Aorta (tissue), 5 donors: ENCODE data around the gene ALG2. TPM values are rescaled to one million over a fixed set of nuclear protein-coding genes. Genes with fewer than 3 reads are reported as not detected.

ENCODE experiments used
- ATAC-seq: fragments of 200-7000 bp; cut with Tn5 transposase; one replicate; pipeline ENCODE4 v1.9.1; 2022; ENCODE audit warnings: moderate library complexity; ENCODE audit not compliant: low FRiP score
- DNase-seq, 2 donors: peaks; one replicate each; pipeline ENCODE4 v3.0.0-alpha.2; 2020
- H3K27ac ChIP-seq, 2 donors: one replicate each; pipeline ENCODE4 v1.5.1; 2013; ENCODE audit warnings: low read length in 2 of 2, mild to moderate bottlenecking in 2 of 2, moderate library complexity in 2 of 2, control low read depth in 1 of 2, inconsistent platforms in 1 of 2, low read depth in 1 of 2
- H3K27me3 ChIP-seq, 2 donors: one replicate each; pipeline ENCODE4 v1.6.1; 2013; ENCODE audit warnings: control low read depth in 1 of 2, low read length in 1 of 2, mild to moderate bottlenecking in 1 of 2, moderate library complexity in 1 of 2; ENCODE audit not compliant: insufficient read depth in 2 of 2, control insufficient read depth in 1 of 2
- H3K36me3 ChIP-seq, 2 donors: one replicate each; pipeline ENCODE4 v1.6.1; 2013; ENCODE audit warnings: control low read depth in 1 of 2, low read length in 1 of 2, mild to moderate bottlenecking in 1 of 2; ENCODE audit not compliant: insufficient read depth in 2 of 2, control insufficient read depth in 1 of 2
- H3K4me1 ChIP-seq, 2 donors: one replicate each; pipeline ENCODE4 v1.6.1; 2013; ENCODE audit warnings: low read length in 2 of 2, control low read depth in 1 of 2, mild to moderate bottlenecking in 1 of 2, moderate library complexity in 1 of 2; ENCODE audit not compliant: insufficient read depth in 2 of 2, control insufficient read depth in 1 of 2
- H3K4me3 ChIP-seq, 2 donors: one replicate each; pipeline ENCODE4 v1.5.1; 2013; ENCODE audit warnings: low read length in 2 of 2, control low read depth in 1 of 2, mild to moderate bottlenecking in 1 of 2
- H3K9me3 ChIP-seq: one replicate; pipeline ENCODE4 v1.6.1; 2013; ENCODE audit warnings: mild to moderate bottlenecking, low read length; ENCODE audit not compliant: control insufficient read depth
- WGBS, 2 donors: extraction: QIAGEN DNeasy Blood & Tissue Kit; methylation state at CpG; one replicate each; pipeline ENCODE4 v1.1.7; 2013; 5-methylcytosine and 5-hydroxymethylcytosine counted together
- intact Hi-C, 2 donors: fragments of 100-400 bp; cut with DNase I; formaldehyde crosslinking; loops; one replicate each; pipeline versions ENCODE4 v1.14.2 to v1.15.0; 2022
- polyA plus RNA-seq, 2 donors: library from polyadenylated mRNA; stranded (reverse); fragments of 200-250 nt; gene quantifications; one replicate each; pipeline ENCODE4 v1.2.3, GENCODE V29; 2013
- total RNA-seq, 2 donors: library from RNA; stranded (reverse); fragmentation: NEBNext Ultra II Directional; extraction: Animal tissue kit (Norgen Biotek cat#: 25700); gene quantifications; one replicate each; pipeline ENCODE4 v1.2.1, GENCODE V29; 2021
- donor health status: healthy with polysubstance abuse.
- donor health status: Bipolar disorder and iron deficiency.
- donor health status: DM: no; HTN: no; CAD: no.
- donor health status: DM: no; HTN: no; CAD: no.
- donor health status: DM: yes; HTN: yes; CAD: no.

Gene ALG2
- total and polyA plus RNA-seq, 4 donors: 15.4 to 24.1 (median 19.2) TPM

DNA sequence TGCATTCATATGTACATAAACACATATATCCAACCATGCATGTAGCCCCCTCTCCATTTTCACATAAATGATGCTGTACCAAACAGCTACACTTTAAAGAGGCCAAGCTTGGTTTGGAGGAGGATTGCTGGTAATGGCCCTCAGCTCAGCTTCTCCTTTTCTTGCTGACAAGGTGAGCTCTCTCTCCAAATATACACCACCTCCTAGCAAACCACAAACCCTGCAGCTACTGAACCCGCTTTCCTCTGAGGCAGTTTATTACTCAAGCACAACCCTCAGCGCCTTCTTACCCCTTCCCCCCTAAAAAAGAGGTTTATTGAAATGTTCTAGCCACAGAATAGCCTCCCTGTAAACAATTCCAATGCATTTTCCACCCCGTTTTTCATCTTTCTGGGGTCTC, 54.0 kb downstream of the ALG2 start:
- no peak overlapping the region for H3K27ac ChIP-seq
- peaks cover 0 to under 1% of the 10 kb centered on the region in 2 donors for H3K4me1 ChIP-seq
- no peaks in the 10 kb centered on the region for H3K36me3 ChIP-seq
- no peaks in the 10 kb centered on the region for H3K9me3 ChIP-seq
- WGBS, 2 donors: 76 to 77% methylated on average over 3 of the region's 3 CpGs
- H3K4me3 ChIP-seq: no peak overlapping the region
- H3K27me3 ChIP-seq: no peaks in the 10 kb centered on the region
- DNase-seq (no peak), ATAC-seq (no peak)
- intact Hi-C loops: no loop called here

DNA sequence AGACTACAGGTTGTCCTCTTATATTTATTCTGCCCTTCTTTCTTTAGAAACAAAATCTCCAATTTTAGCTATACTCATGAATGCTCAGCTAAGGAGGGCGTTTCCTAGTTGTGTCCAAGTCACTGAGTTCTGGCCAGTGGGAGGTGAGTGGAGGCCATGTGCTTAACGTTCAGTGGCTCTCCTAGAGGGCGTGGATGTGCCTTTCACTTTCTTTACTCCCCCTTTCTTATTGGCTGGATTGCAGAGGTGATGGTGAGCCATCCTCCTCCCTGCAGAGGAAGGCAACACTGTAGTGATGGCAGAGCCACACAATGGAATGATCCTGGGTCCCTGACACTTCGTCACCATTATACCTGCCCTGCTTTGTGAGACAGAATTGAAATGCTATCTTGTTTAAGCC, 54.6 kb downstream of the ALG2 start:
- H3K27ac ChIP-seq: no peak overlapping the region
- H3K36me3 ChIP-seq: no peaks in the 10 kb centered on the region
- no peak overlapping the region for H3K4me3 ChIP-seq
- H3K4me1 ChIP-seq: peaks cover 0 to 5% of the 10 kb centered on the region in 2 donors
- no peaks in the 10 kb centered on the region for H3K9me3 ChIP-seq
- no peak for ATAC-seq
- no peaks in the 10 kb centered on the region for H3K27me3 ChIP-seq
- DNase-seq: no peak
- WGBS, 2 donors: 67 to 74% methylated on average over 4 of the region's 4 CpGs
- intact Hi-C loops: no loop called here

Other genes starting within 250 kb of the ALG2 start
- 100 to 1,000 TPM; 101 to 156 TPM for gene TGFBR1, start 116.8 kb downstream of the ALG2 start, total RNA-seq
- gene TGFBR1, start 116.8 kb downstream of the ALG2 start, polyA plus RNA-seq: 10 to 100 TPM; 21.9 to 24.3 TPM
- 100 to 1,000 TPM in 1 of 2 donors, 10 to 100 TPM in 1; 95.0 to 111 TPM for gene SEC61B, start 340 bp upstream of the ALG2 start, total RNA-seq
- gene SEC61B, start 340 bp upstream of the ALG2 start, polyA plus RNA-seq: 100 to 1,000 TPM; 201 to 288 TPM